GM20000 (cell line): ENCODE results near the gene DCXR.

Experiments
- DNase-seq: peaks from one replicate; pipeline ENCODE4 v3.0.0; 2012; ENCODE audit warnings: low spot score
- TF ChIP-seq, protein P1 (sequence below): IDR thresholded peaks from 2 replicates; pipeline ENCODE4 v1.5.1; 2012; ENCODE audit warnings: mild to moderate bottlenecking, control low read depth; ENCODE audit errors: extremely low read depth, missing control alignments

Gene DCXR

DNA sequence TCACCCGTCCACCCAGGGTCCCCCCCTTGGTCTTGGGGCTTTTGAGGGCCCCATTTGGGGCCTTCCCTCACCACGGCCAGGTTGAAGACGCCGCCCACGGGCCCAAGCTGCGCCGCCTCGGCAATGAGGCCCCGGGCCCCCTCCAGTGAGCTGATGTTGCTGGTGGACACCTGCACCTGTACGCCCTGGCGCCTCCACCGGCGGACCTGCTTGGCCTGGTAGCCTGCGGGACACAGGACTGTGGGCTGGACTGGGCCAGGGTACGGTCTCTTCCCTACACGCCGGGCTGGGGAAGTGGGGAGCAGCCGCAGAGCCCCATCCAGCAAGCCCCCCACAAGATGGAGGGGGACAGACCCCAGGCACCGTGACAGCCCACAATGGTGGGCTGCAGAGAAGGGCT is 45.0 kb upstream of the DCXR start:
- TF ChIP-seq, protein P1, sequence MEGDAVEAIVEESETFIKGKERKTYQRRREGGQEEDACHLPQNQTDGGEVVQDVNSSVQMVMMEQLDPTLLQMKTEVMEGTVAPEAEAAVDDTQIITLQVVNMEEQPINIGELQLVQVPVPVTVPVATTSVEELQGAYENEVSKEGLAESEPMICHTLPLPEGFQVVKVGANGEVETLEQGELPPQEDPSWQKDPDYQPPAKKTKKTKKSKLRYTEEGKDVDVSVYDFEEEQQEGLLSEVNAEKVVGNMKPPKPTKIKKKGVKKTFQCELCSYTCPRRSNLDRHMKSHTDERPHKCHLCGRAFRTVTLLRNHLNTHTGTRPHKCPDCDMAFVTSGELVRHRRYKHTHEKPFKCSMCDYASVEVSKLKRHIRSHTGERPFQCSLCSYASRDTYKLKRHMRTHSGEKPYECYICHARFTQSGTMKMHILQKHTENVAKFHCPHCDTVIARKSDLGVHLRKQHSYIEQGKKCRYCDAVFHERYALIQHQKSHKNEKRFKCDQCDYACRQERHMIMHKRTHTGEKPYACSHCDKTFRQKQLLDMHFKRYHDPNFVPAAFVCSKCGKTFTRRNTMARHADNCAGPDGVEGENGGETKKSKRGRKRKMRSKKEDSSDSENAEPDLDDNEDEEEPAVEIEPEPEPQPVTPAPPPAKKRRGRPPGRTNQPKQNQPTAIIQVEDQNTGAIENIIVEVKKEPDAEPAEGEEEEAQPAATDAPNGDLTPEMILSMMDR = no peak
- no peak for DNase-seq

DNA sequence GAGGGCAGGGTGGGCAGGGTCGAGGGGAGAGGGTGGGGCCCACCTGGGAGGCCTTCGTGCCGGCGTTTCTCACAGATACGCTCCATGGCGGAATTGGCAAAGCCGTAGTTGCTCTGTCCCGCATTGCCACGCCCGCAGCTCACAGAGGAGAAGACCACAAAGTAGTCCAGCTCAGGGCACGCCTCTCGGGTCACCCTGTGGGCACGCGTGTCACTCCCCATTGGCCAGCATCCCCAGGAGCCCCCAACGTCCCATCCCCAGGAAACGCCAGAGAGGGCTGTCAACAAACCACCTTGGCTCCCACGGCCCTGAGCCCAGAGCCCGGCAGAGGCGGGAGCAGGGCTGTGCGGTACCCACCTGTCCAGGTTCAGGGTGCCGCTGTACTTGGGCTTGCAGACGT is 44.5 kb upstream of the DCXR start:
- TF ChIP-seq, protein P1 = no peak
- no peak for DNase-seq

DNA sequence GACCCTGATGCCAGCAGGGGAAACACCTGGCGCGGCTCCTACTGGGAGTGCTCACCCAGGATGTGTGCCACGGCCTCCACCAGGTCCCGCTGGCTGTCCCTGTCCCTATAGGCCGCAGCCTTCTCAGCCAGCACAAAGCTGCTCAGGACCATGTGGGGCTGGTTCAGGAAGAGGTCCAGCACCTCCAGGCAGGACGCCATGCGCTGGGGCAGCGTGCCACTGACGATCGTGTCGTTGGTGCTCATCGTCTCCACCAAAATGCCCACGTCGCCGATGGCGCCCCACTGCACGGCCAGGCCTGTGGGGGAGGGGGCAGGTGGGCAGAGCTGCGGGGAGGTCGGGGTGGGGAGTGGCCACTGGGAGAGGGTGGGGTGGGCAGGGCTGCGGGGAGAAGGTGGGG is 44.0 kb upstream of the DCXR start:
- no peak for DNase-seq
- TF ChIP-seq, protein P1 = no peak

DNA sequence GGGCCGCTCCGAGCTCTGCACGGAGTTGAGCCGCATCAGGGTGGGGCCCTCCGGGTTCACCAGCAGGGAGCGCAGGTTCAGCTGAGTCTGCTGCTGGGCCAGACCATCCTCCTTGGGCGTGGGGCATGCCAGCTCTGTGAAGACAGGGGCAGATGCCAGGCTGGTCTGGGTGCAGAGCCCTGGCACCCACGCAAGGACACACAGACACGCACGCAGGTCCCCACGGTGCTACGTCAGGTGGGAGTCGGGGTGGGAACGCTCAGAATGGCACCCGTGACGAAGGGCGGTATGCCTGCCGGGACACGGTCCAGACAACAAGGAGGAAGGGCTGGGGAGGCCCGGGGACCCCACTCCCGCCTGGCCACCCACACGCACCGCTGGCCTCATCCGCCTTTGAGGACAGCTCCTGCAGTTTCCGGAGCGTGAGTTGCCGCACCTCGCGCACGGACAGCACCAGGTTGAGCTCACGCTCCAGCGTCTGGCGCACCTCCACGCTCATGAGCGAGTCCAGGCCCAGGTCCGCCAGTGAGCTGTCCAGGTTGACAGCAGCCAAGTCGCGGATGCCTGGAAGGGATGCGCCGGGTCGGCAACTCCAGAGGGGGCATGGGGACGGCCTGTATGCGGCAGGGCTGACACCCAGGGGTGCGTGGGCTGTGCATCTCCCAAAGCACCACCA is 43.4 kb upstream of the DCXR start:
- no peak for DNase-seq

DNA sequence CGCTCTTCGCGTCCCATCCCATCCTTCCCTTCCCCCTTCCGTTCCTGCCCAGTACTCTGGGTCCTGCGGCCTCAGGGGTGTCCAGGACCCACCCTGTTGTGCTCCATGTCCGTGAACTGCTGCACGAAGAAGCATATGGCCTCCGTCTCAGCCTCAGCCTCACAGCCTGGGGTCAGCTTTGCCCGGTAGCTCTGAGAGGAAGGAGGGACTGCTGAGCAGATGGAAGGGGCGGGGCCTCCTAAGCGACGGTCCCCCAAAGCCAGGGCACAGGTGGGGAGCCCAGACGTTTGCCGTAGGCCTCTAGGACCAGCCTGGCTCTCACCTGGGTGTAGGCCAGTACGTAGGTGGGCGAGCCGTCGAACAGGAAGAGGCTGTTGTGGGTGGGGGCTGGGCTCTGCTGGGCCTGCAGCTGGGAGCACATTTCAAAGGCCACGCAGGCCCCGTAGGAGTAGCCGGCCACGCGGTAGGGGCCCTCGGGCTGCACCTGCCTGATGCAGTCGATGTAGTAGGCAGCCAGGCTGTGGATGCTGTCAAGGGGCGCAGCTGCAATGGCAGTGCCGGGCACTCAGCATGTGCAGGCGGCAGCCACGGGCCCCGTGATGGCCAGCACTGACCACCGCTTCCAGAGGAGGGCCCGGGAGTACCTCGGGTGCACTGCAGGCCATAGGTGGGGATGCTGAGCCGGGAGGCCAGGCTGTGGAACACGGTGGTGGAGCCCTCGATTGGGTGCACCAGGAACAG is 42.7 kb upstream of the DCXR start:
- DNase-seq = no peak

More for the DNA sequence above, 43.4 kb upstream of the DCXR start:
- TF ChIP-seq, protein P1 = no peak

DNA sequence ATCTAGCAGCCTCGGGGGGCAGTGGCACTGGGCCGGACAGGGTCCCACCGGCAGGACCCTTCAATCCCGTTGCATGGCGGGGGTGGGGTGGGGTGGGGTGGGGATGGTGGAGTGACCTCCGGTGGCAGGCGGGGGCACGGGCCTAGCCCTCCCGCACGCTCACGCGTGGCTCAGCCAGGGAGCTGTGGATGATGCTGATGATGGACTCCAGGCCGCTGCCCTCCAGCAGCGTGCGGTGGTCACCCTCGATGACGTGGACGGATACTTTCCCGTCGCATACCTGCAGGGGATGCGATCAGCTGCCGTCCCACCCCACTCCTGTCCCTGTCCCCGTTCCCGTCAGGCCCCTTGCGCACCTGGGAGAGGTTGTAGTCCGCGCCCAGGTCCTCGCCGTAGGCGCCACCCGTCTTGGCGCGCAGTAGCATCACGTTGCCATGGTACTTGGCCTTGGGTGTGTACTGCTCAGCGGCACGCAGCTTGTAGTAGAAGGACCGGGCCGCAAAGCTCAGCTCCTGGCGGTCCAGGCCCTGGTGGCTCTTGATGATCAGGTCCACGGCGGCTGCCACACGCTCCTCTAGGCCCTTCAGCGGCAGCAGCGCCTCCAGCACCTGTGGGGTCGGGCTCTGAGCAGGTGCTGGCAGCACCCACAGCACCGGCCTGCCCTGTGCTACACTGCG is 41.6 kb upstream of the DCXR start:
- DNase-seq = no peak
- TF ChIP-seq, protein P1 = no peak

More for the DNA sequence above, 42.7 kb upstream of the DCXR start:
- TF ChIP-seq, protein P1 = no peak

DNA sequence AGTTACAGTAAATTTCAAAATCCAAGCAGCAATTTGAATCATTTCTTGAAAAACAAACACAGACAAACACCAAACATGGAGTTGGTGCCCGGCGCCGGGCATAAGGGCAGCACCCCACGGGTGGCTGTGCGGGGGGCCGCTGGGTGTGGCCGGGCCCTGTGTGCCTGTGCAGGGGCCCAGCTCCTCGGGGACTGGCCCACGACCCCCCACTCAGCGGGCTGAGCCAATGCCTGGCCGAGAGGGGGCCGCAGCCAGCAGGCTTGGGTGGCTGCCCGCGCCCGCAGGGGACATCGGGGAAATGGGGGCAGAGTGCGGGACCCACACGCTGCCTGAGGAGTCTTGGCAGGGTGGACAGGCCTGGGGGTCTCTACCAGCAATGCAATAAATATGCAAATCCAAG is 40.9 kb upstream of the DCXR start:
- DNase-seq = no peak
- TF ChIP-seq, protein P1 = no peak
